ENCODE measurements around the gene SOD1.

Gene SOD1

DNA sequence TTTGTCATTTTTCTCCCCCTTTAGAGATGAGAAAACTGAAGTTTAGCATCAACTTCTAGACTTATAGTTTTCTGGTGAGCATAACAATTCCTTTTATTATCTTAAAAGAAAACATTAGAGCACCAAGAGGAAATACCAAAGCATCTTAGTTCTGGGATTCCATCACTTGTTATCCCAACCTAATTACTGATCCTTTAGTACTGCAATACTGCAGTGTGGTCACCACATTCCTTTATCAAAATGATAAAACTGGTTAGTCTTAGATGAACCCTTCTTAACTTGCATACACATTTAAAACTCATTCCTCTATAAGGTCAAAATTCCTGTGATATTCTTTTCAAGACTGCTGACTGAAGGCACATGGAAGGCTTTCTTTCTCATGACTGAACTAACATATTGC, 23.1 kb downstream of the SOD1 start:
- DNase-seq (ENCODE audit: low spot score), result no peak

DNA sequence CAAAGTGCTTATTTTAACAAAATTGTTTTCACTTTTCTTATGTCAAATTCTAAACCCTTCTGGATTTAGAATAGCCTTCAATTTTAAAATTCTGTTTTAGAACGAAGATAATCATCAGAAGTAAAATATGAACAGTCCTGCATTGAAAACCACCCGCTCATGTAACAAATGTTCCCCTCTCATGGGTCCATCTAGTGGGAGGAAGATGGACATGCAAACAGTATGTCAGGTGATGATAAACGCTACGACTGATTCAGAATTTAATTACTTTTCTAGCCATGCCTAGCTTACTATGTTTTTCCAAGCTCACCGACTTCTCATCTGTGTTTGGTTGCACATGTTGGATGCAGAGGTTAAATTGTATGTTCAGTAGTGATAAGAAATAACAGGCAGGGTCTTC, 23.5 kb downstream of the SOD1 start:
- DNase-seq (ENCODE audit: low spot score), result peak; percentile 18

DNA sequence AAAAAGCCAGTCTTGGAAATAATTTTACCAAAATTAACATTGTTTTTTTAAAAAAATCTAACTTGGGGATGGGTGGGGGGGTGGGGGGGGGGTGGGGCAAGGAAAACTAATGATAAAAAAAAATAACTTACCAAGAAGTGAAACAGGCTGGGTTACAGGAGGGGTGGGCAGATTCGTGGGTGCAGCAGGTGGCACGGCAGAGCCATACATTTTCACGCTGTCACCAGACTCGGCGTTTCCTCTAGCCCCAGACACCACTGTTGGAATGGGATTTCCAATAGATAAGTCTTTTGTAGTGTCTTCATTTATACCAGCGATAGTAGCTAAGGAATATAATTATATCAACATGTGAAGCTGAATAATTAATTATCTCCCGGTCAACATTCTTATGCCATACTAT, 25.4 kb downstream of the SOD1 start:
- DNase-seq (ENCODE audit: low spot score), result no peak

- no peak for DNase-seq (ENCODE audit: low spot score)
These were observed 26.9 kb downstream of the SOD1 start for GRCh38 chr21:31686272-31686915.

GRCh38 chr21:31687108-31687507, 27.6 kb downstream of the SOD1 start:
- no peak for DNase-seq (ENCODE audit: low spot score)

DNA sequence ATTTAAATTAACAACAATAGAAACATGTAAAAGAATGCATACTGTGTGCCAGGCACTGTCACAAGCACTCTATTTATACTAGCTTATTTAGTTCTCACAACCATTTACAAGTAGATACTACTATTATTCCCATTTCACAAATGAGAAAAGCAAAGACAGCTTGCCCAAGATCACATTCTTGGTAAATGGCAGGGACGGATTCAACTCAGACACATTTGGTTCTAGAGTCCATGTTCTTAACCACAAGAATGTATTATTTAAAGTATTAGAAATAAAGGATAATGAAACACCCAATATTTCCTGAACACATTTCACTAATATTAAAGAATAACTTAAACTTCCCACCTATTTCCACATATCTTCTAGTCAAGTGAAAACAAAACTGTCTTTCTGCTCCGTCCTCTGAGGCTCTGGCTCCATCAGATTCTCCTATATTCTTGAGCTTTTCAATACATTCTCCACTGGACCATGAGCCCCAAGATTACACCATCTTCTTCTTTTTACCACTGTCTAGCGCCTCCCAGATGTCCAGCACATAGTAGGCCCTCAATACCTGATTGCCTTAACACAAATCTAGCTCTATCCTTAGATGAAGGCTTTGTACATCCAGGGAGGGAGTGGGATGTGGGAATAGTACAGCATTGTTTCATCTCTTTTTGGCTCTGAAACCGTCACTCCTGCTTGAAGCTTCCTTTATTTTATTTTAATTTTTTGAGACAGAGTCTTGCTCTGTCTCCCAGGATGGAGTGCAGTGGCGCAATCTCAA, 29.3 kb downstream of the SOD1 start:
- no peak for DNase-seq (ENCODE audit: low spot score)

DNA sequence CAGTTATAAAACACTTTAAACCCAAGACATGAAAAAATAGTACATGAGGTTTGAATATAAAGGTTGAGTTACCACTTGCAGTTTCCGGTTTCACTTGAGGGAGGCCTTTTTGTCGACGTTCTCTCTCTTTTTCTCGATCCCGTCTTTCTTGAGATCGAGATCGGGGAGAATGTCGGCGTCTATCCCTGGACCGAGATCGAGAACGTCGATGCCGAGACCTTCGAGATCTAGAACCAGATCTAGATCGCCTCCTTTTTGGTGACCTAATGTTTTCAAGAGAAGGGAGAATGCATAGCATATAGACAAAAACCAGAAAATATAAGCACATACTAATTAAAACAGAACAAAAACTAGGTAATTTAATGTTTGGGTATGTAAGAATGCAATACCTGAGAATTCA, 33.7 kb downstream of the SOD1 start:
- no peak for DNase-seq (ENCODE audit: low spot score)

- DNase-seq (ENCODE audit: low spot score), result no peak
These were observed 36.9 kb downstream of the SOD1 start for GRCh38 chr21:31696424-31696823.

DNA sequence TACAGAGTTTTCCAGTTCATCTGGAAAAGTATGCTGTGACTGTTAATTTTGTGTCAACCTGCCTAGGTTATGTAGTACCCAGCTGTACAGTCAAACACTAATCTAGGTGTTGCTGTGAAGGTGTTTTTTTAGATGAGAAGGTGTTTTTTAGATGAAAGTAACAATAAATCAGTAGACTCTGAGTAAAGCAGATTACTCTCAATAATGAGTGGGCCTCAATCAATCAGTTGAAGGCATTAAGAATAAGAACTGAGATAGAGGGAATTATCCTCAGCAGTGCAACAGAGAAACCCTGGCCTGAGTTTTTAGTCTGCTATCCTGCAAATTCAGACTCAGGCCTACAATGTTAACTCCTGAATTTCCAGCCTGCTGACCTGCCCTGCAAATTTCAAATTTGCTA, 39.0 kb downstream of the SOD1 start:
- DNase-seq (ENCODE audit: low spot score), result no peak

DNA sequence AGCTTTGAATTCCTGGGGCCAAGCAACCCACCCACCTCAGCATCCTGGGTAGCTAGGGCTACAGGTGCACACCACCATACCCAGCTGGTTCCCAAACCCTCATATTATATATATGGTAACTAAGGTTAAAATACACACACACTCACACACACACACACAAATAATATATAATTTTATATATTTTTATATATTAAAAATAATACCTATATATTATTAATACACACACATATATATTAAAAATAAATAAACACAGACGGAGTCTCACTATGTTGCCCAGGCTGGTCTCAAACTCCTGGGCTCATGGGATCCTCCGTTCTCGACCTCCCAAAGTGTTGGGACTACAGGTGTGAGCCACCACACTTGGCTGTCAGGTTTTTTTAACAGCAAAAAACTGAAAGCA, 40.5 kb downstream of the SOD1 start:
- DNase-seq (ENCODE audit: low spot score), result no peak

GRCh38 chr21:31706562-31706961, 47.1 kb downstream of the SOD1 start:
- DNase-seq (ENCODE audit: low spot score), result no peak

DNA sequence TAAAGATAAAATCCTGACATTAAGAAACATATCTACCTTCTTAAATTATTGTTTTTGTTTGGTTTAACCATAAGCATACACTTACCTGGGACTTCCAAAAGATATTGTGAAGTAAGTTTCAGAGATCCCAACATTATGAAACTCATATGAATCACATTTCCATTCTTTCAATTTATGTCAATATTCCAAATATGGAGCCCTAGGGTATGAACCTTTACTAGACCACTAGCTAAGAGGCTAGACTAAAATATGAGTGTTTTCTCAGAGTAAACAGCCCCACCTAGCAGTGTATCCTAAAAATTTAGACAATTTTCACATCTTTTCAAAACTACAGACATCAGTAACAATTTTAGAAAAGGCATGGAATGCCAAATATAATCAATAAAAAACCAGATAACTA, 48.0 kb downstream of the SOD1 start:
- DNase-seq (ENCODE audit: low spot score), result no peak

DNA sequence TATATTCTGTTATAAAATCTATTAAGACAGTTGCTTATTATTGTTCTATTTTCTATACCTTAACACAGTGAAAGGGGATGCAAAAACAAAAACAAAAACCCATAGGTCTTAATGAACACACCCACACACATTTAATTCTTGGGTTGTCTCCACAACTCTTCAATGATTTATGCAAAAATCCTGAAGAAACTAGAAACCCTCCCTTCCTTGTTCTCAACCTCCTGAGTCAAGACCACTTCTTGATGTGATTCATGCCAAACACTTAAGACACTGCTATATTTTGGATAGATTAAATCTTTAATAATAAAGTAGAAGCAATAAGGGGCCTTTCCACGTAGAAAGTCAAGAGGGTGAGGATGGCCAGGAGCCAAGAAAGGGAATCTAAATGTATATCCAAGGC, 49.0 kb downstream of the SOD1 start:
- no peak for DNase-seq (ENCODE audit: low spot score)

GRCh38 chr21:31710586-31710985, 51.1 kb downstream of the SOD1 start:
- DNase-seq (ENCODE audit: low spot score), result no peak

DNA sequence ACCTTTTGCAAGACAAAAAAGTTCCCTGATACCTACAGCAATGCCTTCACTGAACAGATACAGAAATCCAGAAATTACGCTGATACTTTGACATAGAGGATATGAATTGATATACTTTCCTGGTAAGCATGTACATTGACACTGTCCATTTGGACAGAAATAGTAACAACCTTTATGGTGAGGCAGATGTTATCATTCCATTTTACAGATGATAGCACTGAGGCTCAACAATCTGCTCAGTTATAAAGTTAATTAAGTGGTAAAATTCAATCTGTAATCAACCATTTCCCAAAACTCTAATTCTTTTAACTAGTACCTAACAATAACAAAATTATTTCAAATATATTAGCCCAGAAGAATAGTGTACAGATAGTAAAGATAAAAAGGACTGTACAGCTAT, 51.8 kb downstream of the SOD1 start:
- no peak for DNase-seq (ENCODE audit: low spot score)

GRCh38 chr21:31711745-31712285, 52.3 kb downstream of the SOD1 start:
- DNase-seq (ENCODE audit: low spot score), result no peak

DNA sequence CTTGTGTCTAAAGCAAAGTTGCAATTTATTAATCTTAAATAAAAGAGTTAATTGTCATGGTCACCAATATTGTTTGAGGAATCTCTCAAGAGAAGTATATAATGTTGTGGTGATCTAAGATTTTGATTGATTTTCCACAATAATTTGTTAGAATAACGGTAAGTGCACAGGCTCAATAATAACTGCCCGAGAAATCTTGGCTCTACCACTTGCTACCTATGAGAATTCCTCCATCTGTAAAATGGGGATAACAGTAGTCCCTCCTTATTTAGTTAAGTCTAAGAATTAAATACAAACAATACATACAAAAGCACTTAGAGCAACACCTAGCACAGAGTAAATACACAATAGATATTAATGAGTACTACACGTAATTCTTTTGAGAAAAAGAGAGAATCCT, 53.6 kb downstream of the SOD1 start:
- no peak for DNase-seq (ENCODE audit: low spot score)

DNA sequence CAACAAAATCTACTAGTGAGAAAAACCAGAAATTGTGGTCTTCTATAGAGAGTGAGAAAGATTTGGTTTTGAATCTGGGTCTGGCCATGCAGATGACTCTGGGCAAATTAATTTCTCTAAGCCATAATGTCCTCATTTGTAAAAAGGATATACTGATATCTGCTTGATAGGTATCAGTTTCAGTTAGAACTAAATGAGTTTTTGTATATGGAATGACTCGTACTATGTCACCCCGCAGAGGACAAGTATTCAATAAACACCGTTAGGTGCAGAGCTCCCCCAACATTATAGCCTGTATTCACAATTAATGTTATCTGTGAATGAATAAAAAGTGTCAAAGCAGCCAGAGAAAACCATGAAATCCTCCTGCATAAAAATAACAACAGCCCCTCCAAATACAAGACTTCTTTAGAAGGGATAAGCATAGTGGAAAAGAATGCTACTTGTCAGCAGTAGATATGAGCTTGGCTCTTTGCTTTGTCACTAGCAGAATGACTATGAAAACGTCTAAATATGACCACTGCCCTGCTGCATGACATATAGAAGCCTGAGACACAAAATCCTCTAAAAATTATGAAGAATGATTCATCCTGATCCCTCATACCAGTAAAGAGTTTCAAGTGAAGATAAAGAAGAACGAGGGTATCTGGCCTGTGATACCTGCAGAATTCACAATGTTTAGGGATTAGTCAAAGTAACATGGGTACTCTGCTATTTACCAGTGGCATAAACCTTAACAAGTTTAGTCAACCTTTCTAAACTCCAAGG, 54.7 kb downstream of the SOD1 start:
- DNase-seq (ENCODE audit: low spot score), result peak; percentile 51

DNA sequence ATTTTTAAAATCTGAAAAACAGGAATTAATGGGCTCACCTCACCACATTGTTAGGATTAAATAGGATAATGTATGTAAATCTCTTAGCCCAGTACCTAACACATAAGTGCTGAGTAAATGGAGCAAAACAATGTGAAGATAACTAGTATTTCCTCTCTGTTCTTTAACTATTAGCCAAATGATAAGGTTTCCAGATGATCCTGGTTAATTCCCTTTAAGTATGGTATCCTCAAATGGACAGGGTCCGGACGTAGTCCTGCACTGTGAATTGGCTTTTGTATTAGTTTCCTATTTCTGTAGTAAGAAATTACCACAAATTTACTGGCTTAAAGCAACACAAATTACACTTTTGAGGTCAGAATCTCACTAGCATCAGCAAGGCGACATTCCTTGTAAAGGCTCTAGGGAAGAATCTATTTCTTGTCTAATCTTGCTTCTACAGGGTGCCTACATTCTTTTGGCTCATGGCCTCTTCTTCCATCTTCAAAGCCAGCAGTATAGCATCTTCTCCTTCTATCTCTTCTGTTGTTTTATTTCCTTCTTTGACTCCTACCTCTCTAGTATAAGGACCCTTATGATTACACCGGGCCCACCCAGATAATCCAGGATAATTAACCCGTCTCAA, 55.4 kb downstream of the SOD1 start:
- no peak for DNase-seq (ENCODE audit: low spot score)

GRCh38 chr21:31716106-31716505, 56.6 kb downstream of the SOD1 start:
- no peak for DNase-seq (ENCODE audit: low spot score)
